Measurements from ENCODE around the gene PPDPF. TPM values are rescaled to one million over a fixed set of nuclear protein-coding genes. Genes with fewer than 3 reads are reported as not detected.

Gene PPDPF
- total and polyA plus RNA-seq, 12 donors, result 186 to 433 (median 270) TPM

- DNase-seq (no peak), ATAC-seq (no peak)
- intact Hi-C loops (cut with DNase I), result loop anchor here in 1 of 10 donors (10.0 kb wide), 1 partner anchor 1677 kb away; no protein-coding TSS in a partner anchor
- Histone ChIP-seq H3K9me3 (no peaks in the 10 kb centered on the region), H3K27me3 (peaks cover 21 to 93% (median 83%) of the 10 kb centered on the region in 7 donors), H3K4me3 (peak within 1 kb of the TSS in 5 of 10 donors; percentile 10 to 24 (median 13)), H3K36me3 (no peaks in the 10 kb centered on the region), H3K4me1 (peaks cover 0 to 13% (median 9%) of the 10 kb centered on the region in 9 donors), H3K27ac (no peak within 1 kb of the TSS)
- WGBS, 2 donors, result 0 to 1% methylated on average over 74 to 110 of the region's 111 CpGs
- no peak for TF ChIP-seq CTCF (IDR thresholded peaks at IDR 0.05)
These were observed 48.4 kb upstream of the PPDPF start, which contains the start of gene KCNQ2 for GRCh38 chr20:63471981-63472831. KCNQ2 (minus strand) TSS chr20:63472655; CDS start chr20:63472463, 192 bp downstream.

DNA sequence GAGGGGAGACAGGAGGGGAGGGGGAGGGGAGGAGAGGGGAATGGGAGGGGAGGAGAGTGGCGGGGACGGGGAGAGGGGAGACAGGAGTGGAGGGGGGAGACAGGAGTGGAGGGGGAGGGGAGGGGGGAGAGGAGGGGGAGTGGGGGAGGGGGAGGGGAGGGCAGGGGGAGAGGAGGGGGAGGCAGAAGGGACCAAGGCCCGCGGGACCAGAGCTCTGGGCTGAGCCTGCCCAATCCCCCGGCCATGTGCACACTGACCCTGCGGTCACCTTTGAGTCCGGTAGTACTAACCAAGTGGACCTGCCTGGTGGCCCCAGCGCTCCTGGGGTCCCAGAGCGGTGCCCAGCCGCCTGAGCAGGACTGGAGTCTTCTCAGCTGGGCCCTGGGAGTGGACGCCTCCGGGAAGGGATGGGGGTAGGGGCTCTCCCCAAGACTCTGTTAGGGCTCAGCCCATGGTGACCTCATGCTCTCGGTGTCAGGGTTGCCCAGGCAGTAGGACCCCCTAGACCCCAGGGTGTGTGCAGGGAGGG, 47.6 kb upstream of the PPDPF start:
- WGBS, 2 donors, result 47 to 64% methylated on average over 11 of the region's 13 CpGs
- Histone ChIP-seq H3K36me3 (no peaks in the 10 kb centered on the region), H3K4me1 (peaks cover 0 to 13% (median 9%) of the 10 kb centered on the region in 9 donors), H3K9me3 (no peaks in the 10 kb centered on the region), H3K27me3 (peaks cover 21 to 93% (median 89%) of the 10 kb centered on the region in 7 donors), H3K4me3 (peak overlapping the region in 1 of 10 donors; percentile 12), H3K27ac (no peak overlapping the region)
- DNase-seq, result no peak
- no peak for ATAC-seq
- intact Hi-C loops (cut with DNase I), result loop anchor here in 1 of 10 donors (10.0 kb wide), 1 partner anchor 1678 kb away; no protein-coding TSS in a partner anchor
- no peak for TF ChIP-seq CTCF (IDR thresholded peaks at IDR 0.05)

DNA sequence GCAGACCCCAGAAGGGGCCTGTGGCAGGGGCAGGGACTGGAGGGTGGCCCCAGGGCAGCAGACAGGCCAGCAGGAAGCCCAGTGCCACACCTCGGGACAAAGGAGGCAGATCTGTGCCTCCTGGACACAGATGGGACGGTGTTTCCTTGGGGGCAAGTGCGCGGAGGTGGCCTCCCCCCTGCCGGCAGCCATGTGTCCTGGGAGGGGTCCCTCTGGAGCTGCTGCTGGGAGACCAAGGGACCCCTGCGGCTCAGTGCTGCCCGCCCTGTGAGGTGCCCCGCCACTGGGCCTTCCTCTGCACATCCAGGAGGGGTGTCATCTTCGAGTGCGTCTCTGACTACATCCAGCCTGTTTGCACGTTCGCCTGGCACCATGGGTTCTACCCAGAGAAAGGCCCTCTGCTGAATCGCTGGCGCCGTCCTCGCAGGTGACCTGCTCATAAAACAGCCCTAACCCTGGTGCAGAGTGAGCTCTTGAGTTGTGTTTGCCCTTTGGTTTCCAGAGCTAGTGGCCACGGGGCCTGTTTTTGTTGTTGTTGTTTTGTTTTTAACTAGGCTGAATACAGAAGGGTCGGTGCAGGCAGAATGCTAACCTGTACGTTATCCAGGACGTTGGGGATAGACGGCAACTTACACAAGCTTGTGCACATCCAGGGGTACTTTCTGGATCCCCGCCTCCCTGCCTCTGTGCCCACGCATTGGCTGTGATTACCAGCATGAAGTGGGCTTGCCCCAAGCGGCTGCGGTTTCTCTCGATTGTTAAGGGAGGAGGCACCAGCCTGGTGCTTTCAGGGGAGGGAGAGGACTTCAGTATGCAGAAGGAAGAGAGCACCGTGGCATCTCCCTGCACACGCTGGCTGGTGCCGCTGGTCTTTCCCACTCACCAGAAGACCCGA, 46.8 kb upstream of the PPDPF start:
- no peak for TF ChIP-seq CTCF (IDR thresholded peaks at IDR 0.05)
- peaks cover 23 to 94% (median 90%) of the 10 kb centered on the region in 7 donors for H3K27me3 ChIP-seq
- DNase-seq (no peak), ATAC-seq (no peak)
- peaks cover 0 to 13% (median 9%) of the 10 kb centered on the region in 9 donors for H3K4me1 ChIP-seq
- H3K36me3 ChIP-seq, result no peaks in the 10 kb centered on the region
- H3K27ac ChIP-seq, result no peak overlapping the region
- H3K9me3 ChIP-seq, result no peaks in the 10 kb centered on the region
- intact Hi-C loops (cut with DNase I), result loop anchor here in 1 of 10 donors (10.0 kb wide), 1 partner anchor 1679 kb away; no protein-coding TSS in a partner anchor
- 33 to 40% methylated on average over 30 of the region's 30 CpGs for WGBS, 2 donors
- H3K4me3 ChIP-seq, result peak overlapping the region in 1 of 10 donors; percentile 12

Measured in heart right ventricle (tissue), 16 donors.